Limb (tissue), 2 donors: ENCODE results near the gene RNLS.

Source experiments
- DNase-seq, 2 donors: peaks; one replicate each; pipeline ENCODE4 v3.0.0-alpha.2; 2016; ENCODE audit errors: extremely low spot score in 2 of 2

RNLS gene

GRCh38 chr10:88553116-88553752, 29.9 kb downstream of the RNLS start:
- peak; percentile 52 to 77 for DNase-seq

- DNase-seq: no peak
These were observed 31.9 kb downstream of the RNLS start for GRCh38 chr10:88551246-88551645.

GRCh38 chr10:88546497-88546896, 36.6 kb downstream of the RNLS start:
- no peak for DNase-seq

- no peak for DNase-seq
These were observed 37.8 kb downstream of the RNLS start for GRCh38 chr10:88545359-88545758.

- DNase-seq: no peak
These were observed 38.8 kb downstream of the RNLS start for GRCh38 chr10:88544140-88544870.

GRCh38 chr10:88542522-88542921, 40.6 kb downstream of the RNLS start:
- no peak for DNase-seq

- no peak for DNase-seq
These were observed 41.9 kb downstream of the RNLS start for GRCh38 chr10:88541116-88541626.

GRCh38 chr10:88540351-88540750, 42.8 kb downstream of the RNLS start:
- no peak for DNase-seq

GRCh38 chr10:88538048-88538447, 45.1 kb downstream of the RNLS start:
- DNase-seq: no peak

GRCh38 chr10:88537322-88537721, 45.8 kb downstream of the RNLS start:
- no peak for DNase-seq

- no peak for DNase-seq
These were observed 46.7 kb downstream of the RNLS start for GRCh38 chr10:88536437-88536836.

- no peak for DNase-seq
These were observed 48.9 kb downstream of the RNLS start for GRCh38 chr10:88534072-88534665.

GRCh38 chr10:88531392-88532052, 51.6 kb downstream of the RNLS start:
- DNase-seq: no peak

GRCh38 chr10:88530629-88531391, 52.3 kb downstream of the RNLS start:
- no peak for DNase-seq

GRCh38 chr10:88530093-88530492, 53.0 kb downstream of the RNLS start:
- no peak for DNase-seq

GRCh38 chr10:88528806-88529570, 54.1 kb downstream of the RNLS start:
- DNase-seq: no peak

GRCh38 chr10:88528201-88528600, 54.9 kb downstream of the RNLS start:
- DNase-seq: no peak

GRCh38 chr10:88527245-88527644, 55.9 kb downstream of the RNLS start:
- DNase-seq: no peak

GRCh38 chr10:88526501-88527105, 56.5 kb downstream of the RNLS start:
- no peak for DNase-seq
